Right renal cortex interstitium (tissue), 3 donors: ENCODE results near the gene SPECC1. TPM values are rescaled to one million over a fixed set of nuclear protein-coding genes. Genes with fewer than 3 reads are reported as not detected.
"Not testable (repeated sequence)": the region's sequence is repeated elsewhere in the genome, so short reads cannot be mapped to it uniquely, and the experiment has no call there.

ENCODE experiments used
- DNase-seq, 3 donors: peaks; one replicate each; pipeline ENCODE4 v3.0.0-alpha.2; 2013; ENCODE audit warnings: low read depth in 3 of 3, low spot score in 2 of 3
- polyA plus RNA-seq, 3 donors: library from polyadenylated mRNA; unstranded; fragments of 120-200 nt; gene quantifications; one replicate each; pipeline ENCODE4 v1.2.1, GENCODE V29; 2013; ENCODE audit not compliant: insufficient read length in 3 of 3

The SPECC1 gene, protein sequence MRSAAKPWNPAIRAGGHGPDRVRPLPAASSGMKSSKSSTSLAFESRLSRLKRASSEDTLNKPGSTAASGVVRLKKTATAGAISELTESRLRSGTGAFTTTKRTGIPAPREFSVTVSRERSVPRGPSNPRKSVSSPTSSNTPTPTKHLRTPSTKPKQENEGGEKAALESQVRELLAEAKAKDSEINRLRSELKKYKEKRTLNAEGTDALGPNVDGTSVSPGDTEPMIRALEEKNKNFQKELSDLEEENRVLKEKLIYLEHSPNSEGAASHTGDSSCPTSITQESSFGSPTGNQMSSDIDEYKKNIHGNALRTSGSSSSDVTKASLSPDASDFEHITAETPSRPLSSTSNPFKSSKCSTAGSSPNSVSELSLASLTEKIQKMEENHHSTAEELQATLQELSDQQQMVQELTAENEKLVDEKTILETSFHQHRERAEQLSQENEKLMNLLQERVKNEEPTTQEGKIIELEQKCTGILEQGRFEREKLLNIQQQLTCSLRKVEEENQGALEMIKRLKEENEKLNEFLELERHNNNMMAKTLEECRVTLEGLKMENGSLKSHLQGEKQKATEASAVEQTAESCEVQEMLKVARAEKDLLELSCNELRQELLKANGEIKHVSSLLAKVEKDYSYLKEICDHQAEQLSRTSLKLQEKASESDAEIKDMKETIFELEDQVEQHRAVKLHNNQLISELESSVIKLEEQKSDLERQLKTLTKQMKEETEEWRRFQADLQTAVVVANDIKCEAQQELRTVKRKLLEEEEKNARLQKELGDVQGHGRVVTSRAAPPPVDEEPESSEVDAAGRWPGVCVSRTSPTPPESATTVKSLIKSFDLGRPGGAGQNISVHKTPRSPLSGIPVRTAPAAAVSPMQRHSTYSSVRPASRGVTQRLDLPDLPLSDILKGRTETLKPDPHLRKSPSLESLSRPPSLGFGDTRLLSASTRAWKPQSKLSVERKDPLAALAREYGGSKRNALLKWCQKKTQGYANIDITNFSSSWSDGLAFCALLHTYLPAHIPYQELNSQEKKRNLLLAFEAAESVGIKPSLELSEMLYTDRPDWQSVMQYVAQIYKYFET
- 10 to 100 TPM; 12.1 to 14.6 (median 14.2) TPM for polyA plus RNA-seq

DNA sequence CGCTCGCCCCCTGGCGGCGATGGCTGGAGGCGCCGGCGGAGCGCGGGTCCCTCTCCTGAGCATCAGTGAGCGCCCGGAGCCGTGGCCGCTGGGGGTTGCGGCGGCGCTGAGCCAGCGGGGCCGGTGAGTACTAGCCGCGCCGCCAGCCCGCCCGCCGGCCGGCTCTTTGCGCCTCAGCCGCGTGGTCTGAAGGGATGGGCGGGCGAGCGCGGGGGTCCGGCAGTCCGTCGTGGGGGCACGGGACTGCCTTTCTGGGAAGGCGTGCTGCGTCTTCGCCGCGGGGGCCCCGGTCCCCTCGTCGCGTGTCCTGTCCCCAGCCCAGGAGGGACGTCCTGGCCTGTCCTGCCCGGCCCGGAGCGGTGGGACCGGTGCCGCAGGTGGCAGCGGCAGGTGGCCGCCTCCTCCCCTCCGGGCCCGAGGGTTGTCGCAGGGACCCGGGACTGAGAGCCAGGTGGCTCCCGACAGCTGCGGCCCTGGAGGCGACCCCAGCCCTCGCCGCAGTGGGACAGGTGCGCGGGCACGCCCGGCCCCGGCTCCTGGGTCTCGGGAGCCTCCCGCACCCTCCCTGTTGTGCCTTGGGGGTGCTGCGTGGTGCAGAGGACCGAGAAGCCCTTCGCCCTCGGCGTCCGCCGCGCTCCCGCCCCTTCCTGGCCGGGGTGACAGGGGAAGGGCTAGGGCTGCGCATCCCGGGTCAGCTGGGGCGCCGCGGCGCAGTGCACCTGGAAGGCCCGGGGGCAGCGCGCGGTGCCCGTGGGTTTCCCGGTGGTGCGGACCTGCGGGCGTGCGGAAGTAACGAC is at the start of gene SPECC1:
SPECC1 (plus strand) TSS at position 58 of the 797 bp plus-strand sequence. CDS start 87,293 bp downstream, outside the sequence.
- peak in 1 of 3 donors; percentile 58 for DNase-seq

DNA sequence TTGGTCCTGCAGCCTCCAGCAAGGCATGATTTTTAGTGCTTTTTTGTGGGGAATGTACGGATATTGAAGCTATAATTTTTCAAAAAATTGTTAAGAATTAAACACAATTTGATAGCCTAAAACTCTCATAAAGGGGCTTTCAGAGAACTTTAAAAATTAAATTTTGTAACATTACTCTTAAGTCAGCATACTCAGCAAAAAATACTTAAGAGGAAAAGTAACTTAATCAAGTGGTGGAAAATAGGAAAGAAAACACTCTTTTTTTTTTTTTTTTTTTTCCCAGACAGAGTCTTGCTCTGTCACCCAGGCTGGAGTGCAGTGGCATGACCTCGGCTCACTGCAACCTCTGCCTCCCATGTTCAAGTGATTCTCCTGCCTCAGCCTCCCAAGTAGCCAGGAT is 46.2 kb upstream of the SPECC1 start:
- not testable (repeated sequence) for DNase-seq

DNA sequence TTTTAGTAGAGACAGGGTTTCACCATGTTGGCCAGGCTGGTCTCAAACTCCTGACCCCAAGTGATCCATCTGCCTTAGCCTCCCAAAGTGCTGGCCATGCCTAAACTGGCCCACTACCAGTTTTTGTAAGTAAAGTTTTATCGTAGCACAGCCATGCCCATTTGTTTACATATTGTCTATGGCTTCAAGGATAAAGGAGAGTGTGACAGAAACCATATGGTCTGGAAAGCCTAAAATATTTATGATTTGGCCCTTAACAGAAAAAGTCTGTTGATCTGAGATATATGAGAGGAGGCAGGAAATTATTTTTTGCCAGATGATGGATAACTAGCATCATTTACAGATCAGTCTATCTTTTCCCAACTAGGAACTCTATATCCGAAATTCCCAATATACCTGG is 36.0 kb upstream of the SPECC1 start:
- no peak for DNase-seq

DNA sequence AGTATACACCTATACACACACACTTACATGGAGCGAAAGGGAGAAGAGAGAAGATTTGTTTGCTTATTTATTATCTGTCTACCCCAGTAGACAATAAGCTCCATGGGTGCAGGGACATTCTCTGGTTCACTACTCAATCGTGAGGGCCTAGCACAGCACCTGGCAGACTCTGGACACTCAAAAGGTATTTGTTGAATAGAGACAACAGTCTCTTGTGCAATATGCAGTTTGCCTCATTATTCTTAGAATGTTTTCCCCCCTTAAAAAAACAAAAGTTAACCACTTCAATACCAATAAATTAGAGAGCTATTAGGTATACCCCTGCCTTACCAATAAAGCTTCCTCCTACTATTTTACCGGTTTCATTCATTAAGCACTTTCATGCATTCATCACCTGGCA is 33.6 kb upstream of the SPECC1 start:
- DNase-seq, result no peak

DNA sequence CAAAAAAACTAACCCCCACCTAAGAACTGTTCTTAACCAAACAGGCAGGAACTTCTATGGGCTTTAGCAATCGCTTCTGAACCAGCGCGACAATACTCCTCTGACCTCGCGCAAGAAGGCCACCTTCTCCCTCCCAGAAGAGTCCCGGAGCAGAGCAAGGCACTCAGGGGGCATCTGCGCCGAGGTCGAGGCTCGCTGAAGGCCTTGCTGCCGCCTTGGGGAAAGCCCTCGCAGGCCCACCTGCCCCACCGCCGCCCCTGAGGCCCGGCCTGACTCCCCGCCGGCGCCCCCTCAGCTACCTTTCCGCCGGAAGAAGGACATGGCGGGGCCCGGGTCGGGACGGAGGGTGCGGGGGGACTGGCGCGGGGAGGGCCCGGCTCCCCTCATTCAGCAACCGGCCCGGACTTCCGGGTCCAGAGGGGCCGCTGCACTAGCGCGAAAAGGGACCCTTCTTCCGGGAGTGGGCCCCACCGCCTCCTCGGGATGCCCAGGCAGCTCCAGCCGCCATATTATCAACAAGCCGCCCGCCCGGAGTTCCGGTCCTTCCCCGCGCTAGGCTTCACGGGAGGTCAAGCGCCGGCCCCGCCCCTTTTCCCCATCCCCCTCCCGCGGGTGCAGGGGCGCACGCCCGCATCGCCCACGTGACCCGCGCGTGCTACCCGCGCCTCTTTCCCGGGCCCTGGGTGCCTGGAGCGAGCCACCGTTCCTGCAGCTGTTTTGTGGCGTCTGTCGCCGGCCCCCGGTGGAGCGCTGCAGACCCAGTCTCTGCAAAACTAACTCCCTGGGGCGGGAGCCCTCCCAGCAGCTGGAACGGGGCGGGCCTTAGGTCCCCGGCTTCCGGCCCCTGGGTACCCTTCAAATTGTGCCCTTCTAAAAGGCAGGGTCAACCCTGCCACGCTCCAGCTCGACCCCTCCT is 31.6 kb upstream of the SPECC1 start, which contains the start of gene AKAP10:
AKAP10 (minus strand) TSS at position 536 of the 916 bp plus-strand sequence; CDS start at position 387, 149 bp downstream.
- DNase-seq, result peak; percentile 53 to 78 (median 77)

DNA sequence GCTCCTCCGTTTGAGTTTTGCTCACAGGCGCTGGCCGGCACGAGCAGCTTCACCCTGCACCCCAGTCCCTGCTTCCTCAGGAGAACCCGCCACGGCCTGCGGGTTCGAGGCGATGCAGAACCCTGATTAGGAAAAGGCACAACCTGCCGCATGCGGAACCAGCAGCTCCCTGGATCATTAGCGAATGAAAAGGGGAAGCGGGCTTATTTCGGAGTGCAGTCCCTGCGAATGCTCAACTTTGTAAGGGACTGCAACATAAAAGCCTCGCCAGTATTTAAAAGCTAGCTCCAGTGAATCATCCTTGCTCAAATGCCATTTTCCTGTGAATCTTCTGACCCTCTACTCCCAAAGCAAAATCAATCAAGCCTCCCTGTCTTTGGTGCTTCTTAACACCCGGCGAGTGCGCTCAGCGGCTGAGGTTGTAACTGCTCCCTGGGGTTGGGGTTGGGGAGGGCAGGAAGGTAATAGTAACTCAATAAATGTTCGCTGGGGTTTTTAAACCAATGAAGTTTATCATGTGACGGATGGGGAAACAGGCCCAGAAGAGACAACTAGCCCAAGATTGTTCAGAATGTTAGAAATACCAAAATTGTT is 30.9 kb upstream of the SPECC1 start:
- no peak for DNase-seq

DNA sequence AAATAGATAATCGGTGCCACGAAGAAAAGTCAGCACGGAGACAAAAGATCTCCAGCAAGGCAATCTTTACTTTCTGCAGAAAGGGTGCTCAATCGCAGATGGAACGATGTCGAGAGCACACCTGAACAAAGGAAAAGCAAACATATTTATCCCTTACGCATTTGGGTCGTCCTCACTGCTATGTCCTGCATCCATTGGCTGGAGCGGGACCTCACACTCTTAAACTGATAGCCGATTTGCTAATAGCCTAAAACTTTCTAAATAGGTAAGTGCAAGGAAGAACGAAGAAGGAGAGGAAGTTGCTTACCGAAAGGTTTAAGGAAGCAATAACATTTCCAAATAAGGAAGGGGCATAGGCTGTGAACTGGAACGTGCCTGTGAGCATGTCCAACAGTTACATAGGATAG is 30.4 kb upstream of the SPECC1 start:
- no peak for DNase-seq

DNA sequence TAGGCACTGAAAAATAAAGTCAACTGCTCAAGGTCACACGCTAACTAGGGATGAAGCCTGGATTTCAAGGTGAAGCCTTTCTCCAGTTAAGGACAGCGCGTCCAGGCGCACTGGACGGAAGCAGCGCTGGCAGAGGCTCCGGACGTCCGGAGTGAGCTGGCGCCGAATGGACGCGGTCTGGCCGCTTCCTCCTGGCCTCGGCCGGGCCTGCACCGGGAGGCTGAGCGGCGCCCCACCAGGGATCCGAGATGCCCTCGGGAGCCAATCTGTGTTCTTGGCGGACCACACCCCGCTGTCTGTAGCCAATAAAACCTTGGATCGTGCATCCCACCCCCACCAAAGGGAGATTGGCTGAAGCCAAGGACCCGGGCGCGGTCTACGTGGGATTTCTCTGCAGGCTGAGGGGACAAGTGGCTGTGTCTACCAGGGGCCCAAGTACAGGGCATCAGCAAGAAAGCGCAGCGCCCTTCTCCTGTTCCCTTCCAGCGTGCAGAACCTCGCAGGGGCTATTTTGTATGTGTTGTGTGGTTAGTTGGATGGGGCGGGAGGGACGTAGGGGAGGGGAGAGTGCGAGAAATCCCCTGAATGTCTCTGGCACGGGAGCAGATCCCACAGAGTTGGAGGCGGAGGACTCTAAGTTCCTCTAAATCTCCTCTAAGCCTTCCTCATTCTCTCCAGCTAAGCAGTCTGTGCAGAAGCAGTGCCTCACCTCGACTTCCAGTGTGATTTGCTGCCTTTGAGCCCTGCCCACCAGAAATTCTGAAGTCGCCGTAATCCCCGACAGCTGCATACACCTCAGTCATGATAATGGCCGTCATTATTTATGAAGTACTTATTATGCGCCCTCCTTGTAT is 29.0 kb upstream of the SPECC1 start:
- no peak for DNase-seq

DNA sequence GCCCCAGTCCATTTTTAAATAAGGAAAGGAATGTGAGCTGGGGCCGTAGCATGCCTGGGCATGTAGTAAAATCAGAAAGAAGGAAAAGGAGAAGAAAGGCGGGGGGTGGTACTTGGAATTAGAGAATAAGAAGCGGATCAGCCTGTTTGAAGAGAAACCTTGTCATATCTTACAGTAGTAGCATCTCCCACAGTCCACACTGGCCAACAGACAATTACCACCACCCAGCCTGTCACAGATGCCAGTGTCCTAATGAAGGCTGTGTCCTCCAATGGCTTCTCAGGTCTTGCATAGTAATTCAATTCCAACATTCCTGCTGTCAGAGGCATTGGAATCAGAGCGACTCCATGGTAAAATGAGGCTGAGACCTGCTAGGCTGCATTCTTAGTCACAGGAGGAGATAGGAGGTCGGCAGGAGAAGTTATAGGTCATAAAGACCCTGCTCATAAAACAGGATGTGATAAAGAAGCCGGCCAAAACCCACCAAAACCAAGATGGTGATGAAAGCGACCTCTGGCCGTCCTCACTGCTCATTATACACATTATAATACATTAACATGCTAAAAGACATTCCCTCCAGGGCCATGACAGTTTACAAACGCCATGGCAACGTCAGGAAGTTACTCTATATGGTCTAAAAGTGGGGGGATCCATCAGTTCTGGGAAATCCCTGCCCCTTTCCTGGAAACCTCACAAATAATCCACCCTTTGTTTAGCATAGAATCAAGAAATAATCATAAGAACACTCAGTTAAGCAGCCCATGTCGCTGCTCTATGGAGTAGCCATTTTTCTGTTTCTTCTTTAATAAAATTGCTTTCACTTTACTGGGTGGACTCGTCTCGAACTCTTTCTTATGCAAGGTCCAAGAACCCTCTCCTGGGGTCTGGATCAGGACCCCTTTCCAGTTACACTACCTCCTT is 22.0 kb upstream of the SPECC1 start:
- no peak for DNase-seq

DNA sequence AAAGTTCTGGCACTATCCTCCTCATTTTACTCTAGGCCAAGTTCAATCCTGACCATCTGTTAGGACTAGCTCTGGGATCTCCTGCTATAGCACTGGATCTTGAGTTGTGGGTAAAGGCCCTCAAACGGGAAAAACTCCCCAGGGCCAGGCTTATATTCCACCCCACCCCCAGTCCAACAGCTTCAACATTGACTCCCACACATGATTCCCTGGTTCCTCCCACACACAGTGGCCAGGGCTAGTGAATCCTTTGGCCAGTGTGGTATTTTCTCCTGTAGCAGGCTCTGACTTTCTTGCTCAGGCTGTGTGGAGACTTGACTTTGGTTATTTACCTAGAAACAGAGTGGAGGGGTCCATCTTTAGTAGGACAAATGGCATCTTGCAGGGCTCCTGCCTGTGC is 21.3 kb upstream of the SPECC1 start:
- DNase-seq, result no peak

DNA sequence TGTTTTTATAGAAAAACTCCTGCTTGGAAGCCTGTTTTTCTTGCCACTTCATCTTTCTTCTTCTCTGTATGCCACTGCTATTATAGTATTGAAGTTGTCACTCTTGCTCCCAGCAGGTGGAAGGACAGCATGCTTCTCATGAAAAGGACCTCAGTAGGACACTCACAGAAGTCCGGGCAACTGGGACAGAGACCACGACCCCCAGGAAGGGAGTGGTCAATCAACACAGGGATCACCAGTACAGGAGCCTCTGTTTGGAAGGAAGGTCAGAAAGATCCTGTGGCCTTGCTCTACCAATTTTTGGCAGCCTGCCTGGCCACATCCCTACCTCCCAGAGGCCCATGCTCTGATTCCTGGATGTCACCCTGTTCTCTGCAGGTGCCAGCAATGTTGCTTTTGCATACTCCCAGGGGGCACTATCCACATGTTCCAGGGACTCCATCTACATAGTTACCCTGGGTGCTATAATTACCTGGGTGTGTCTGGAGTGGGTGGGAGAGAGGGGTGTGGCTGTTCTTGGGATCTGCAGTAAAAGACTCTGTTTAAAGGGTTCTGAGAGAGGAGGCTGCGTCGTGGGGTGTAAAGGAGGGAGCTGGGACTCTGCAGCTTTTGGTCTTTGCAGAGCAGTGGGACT is 17.8 kb upstream of the SPECC1 start:
- no peak for DNase-seq

DNA sequence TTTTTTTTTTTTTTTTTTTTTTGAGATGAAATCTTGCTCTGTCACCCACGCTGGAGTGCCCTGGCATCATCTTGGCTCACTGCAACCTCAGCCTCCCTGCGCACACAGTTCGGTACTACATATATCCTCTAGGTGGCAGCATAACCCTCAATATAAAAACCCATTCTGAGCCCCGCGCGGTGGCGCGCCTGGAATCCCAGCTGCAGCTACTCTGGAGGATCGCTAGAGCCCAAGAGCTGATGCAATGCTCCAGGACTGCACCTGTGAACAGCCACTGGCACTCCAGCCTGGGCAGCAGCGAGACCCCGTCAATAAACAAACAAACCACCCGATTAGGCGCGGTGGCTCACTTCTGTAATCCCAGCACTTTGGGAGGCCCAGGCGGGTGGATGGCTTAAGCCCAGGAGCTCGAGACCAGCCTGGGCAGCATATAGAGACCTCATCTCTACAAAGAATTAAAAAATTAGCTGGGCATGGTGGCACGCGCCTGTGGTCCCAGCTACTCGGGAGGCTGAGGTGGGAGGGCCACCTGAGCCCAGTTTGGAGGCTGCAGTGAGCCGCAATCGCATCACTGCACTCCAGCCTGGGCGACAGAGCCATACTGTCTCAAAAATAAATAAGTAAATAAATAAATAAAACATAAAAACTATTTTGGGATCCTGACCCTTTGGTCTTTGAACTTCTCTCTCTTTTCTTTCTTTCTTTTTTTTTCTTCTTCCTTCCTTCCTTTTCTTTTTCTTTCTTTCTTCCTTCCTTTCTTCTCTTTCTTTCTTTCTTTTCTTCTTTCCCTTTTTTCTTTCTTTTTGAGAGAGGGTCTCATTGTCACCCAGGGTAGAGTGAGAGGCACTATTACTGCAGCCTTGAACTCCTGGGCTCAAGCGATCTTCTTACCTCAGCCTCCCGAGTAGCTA is 16.1 kb upstream of the SPECC1 start:
- DNase-seq, result peak; percentile 77 to 83 (median 80)

DNA sequence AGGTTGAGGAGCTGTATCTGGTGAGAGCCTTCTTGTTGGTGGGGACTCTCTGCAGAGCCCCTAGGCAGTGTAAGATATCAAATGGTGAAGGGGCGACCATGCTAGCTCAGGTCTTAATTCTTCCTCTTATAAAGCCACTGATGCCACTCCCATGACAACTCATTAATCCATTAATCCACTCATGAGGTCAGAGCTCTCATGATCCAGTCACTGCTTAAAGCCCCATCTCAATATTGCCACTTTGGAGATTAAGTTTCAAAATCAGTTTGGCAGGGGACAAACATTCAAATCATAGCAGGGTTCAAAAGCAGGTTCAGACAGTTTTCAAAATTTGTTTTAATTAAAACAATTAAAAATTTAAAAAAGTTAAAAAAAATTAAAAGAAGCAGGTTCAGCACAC is 13.1 kb upstream of the SPECC1 start:
- no peak for DNase-seq

DNA sequence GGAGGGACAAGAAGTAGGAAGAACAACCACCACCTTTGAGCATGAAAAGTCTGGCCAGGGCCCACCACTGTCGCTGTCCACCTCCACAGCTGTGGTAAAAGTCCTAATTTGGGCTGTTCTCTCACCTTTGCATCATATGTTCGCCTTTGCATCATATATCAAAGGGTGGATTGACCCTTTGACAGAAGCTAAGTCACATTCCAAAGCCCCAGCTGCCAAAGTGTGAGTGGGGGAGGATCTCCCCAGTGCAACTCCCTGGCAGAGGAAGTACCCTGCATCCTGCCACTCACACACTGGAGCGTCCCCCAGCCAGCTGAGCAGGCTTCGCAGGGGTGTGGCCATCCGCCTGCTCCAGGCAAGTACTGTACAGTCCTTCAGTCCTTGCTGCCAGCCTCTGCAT is 12.7 kb upstream of the SPECC1 start:
- peak in 1 of 3 donors; percentile 17 for DNase-seq
